ENCODE data around the gene NPLOC4. TPM values are rescaled to one million over a fixed set of nuclear protein-coding genes. Genes with fewer than 3 reads are reported as not detected.

Gene NPLOC4
- total and polyA plus RNA-seq, 9 of the 15 experiments (the other 6 are each of a cell fraction or from before 2014, with no cell fraction given), result 1.5 to 116 (median 64.5) TPM

DNA sequence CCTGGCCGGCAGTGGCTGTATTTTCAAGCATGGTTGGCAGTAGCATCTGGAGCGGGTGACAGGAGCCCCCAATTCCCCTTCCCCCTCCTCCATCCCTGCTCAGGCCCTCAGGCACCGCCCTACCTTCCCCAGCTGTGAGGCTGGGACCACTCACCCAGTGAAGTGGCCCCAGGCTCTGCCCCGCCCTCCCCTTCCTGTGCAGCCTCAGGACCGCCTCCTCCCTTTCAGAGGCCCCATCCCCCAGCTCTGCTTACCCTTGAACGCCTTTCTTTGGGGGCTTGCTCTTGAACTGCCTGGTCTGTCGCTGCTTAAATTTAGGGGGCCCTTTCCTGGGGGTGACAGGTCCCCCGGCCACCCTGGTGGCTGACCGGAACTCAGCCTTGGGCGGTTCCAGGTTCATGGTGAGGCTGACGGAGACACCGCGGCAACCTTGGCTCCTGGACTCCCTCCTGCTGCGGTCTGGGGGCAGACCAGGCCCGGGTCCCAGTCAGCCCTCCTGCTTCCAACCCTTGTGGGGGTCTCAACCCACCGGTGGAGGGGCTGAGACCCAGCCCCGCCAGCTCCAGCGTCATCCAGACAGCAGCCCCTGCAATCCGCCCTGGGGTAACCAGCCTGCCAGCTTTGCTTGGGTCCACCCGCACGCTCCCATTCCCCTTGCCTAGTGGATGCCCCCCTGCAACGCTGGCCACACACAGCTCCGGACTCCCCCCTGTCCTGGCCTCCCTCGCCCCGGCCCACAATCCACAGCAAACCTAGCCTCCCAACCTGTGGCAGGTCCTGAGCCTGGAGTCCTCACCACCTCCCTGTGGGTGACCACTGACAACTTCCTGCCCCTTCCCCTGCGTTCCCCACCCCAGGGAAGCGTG, 16.2 kb upstream of the NPLOC4 start (continued):
- no peak for TF ChIP-seq GABPB1 (CRISPR knock-in tag; IDR thresholded peaks at IDR 0.05)
- TF ChIP-seq, protein P1, sequence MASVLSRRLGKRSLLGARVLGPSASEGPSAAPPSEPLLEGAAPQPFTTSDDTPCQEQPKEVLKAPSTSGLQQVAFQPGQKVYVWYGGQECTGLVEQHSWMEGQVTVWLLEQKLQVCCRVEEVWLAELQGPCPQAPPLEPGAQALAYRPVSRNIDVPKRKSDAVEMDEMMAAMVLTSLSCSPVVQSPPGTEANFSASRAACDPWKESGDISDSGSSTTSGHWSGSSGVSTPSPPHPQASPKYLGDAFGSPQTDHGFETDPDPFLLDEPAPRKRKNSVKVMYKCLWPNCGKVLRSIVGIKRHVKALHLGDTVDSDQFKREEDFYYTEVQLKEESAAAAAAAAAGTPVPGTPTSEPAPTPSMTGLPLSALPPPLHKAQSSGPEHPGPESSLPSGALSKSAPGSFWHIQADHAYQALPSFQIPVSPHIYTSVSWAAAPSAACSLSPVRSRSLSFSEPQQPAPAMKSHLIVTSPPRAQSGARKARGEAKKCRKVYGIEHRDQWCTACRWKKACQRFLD (CRISPR knock-in tag; IDR thresholded peaks at IDR 0.05), result no peak
- TF ChIP-seq TFAM (CRISPR knock-in tag; conservative IDR thresholded peaks at IDR 0.05), result no peak
- TF ChIP-seq ARNT (IDR thresholded peaks at IDR 0.05), result no peak
- TF ChIP-seq TCF7 (IDR thresholded peaks at IDR 0.05; ENCODE audit: borderline replicate concordance), result no peak
- no peak for TF ChIP-seq ZKSCAN1 (IDR thresholded peaks at IDR 0.05; ENCODE audit: low read depth, low read length)
- no peak for TF ChIP-seq ZNF75A (CRISPR knock-in tag; IDR thresholded peaks at IDR 0.05)
- TF ChIP-seq NUFIP1 (IDR thresholded peaks at IDR 0.05; ENCODE audit: partially characterized antibody), result no peak
- TF ChIP-seq HNRNPUL1 (IDR thresholded peaks at IDR 0.05; ENCODE audit: low read length), result no peak
- no peak for TF ChIP-seq ETV1 (tag; conservative IDR thresholded peaks at IDR 0.05; ENCODE audit: low read depth)
- TF ChIP-seq MYC (IDR thresholded peaks at IDR 0.05; ENCODE audit: low read depth, low read length), result no peak
- no peak for TF ChIP-seq MYC (CRISPR knock-in tag; IDR thresholded peaks at IDR 0.05; ENCODE audit: borderline replicate concordance, low read depth)
- TF ChIP-seq ZNF134 (CRISPR knock-in tag; conservative IDR thresholded peaks at IDR 0.05), result no peak

All from K562 (cell line).